NCI-H1105 treated with DMSO at 0.1 percent for 48 hours (cell line): ENCODE measurements around the gene LGALS1.
A peak's percentile ranks its signal among the peaks of the same experiment; 100 is the strongest.

Experiments used
- DNase-seq: peaks from one replicate; lab custom pipeline; 2025; lab: John Stamatoyannopoulos, UW

LGALS1 gene

DNA sequence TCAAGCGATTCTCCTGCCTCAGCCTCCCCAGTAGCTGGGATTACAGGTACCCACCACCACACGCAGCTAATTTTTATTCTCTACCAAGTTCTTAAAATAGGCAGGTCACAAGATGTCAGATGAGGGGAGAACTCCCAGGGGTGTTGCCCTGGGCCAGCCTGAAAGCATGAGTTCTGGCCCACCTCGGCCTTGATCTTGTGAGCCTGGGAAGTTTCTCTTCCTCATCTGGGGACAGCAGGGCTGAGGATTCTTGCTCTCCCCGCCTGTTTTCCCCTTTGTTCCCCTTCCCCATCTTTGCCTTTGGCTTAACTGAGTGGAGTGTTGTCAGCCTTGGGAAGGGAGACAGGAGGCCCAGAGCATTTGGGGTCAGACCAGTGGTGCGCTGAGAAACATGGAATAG is 13.4 kb upstream of the LGALS1 start:
- no peak for DNase-seq

DNA sequence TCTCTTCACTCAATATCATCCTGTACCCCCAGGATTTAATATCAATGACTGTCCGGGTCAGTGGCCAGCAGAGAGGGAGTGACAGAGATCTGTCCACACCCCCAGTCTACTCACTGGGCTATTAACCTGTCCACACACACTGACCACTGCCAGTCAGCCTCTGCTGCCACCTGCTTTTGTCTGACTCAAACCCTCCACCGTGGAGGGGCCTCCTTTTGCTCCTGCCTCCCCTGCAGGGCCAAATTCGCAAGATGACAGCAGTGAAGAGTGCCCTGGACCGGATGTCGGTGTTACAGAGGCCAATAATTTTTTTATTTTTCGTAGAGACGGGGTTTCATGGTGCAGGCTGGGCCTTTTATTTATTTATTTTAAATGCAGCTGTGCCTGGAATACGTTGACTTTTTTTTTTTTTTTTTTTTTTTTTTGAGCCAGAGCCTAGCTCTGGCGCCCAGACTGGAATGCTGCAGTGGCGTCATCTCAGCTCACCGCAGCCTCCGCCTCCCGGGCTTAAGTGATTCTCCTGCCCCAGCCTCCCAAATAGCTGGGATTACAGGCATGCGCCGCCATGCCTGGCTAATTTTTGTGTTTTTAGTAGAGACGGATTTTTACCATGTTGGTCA is 11.8 kb upstream of the LGALS1 start:
- DNase-seq: no peak

DNA sequence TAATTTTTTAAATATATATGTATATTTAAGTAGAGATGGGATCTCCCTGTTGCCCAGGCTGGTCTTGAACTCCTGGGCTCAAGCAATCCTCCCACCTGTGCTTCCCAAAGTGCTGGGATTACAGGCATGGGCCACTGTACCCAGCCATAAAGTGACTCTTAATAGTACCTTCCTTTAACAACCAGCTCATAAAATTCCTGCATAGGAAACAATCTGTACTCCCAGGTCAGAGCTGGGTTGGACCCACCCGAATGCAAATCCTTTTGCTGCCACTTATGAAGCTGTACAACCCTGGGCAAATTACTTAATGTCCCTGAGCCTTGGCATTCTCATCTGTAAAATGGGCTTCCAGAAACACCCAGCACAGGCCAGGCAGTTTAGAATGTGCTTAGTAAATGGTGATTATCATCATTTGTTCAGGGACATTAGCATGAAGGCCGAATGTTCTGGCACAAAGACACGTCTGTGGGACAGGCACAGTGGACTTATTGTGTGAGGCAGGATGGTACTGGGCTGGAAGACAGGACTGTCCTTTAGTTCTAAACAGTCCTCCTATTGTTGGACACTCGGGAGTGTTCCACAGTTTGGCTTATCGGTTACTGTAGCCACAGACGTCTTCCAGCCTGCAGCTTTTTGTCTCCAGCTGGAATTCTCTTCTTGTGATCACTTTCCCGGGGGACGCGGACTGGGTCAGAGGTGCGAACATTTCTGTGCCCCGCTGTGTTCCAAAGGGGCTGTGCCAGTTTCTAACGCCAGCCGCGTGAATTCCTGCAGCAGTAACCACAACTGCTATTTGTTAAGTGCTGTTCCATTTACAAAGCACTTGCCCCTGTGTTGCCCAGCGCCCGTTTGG is 11.0 kb upstream of the LGALS1 start:
- no peak for DNase-seq

DNA sequence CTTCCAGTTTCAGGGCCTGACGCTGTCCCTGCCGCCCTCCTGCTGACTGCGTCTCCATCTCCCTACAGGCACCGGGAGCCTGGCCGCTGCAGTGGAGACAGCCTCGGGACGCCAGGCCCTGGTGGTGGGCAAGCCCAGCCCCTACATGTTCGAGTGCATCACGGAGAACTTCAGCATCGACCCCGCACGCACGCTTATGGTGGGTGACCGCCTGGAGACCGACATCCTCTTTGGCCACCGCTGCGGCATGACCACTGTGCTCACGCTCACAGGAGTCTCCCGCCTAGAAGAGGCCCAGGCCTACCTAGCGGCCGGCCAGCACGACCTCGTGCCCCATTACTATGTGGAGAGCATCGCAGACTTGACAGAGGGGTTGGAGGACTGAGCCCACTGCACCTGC is 9.9 kb upstream of the LGALS1 start:
- no peak for DNase-seq

DNA sequence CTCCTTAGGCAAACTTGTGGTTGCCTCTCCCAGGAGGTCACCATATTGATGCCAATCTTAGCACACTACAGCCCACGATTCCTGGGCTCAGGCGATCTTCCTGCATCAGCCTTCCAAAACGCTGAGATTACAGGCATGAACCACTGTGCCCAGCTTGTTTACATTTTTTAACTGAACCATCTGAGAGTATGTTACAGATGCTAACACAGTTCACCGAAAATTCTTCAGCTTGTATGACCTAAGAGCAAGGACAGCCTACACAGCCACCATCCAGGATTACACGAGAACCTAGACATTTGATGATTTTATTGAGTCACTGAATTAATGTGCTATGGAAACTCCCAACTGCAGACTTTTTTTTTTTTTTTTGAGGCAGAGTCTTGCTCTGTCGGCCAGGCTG is 5.8 kb upstream of the LGALS1 start:
- no peak for DNase-seq

DNA sequence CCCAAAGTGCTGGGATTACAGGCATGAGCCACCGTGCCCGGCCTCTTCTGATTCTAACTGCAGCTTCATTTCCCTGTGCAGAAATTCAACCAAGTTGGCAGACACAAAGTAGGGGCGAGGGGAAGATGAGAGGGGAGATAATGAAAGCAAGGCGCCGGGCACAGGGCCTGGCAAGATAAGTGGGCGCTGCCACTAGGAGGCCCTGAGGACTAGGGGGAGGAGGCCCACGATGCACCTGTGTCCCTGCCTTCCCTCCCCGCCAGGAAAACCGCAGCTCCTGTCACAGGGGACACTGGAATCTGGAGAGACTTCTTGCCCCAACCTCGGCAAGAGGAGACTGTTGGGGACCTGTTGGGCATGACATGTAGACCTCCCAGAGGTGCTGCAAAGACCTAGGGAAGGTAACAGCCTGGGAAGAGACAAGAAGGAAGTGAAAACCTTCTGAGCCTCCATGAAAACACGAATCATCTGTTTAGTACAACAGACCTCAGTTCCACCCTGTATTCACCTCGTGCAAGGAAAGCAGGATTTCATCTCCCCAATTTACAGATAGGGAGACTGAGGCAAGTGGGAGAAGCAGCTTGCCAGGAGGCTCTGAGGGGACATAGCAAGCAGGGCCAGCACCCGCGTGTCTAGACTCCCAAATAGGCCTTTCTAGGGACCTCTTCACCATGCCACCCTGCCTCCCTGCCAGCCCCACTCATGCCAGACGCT is 3.1 kb upstream of the LGALS1 start:
- DNase-seq: no peak

DNA sequence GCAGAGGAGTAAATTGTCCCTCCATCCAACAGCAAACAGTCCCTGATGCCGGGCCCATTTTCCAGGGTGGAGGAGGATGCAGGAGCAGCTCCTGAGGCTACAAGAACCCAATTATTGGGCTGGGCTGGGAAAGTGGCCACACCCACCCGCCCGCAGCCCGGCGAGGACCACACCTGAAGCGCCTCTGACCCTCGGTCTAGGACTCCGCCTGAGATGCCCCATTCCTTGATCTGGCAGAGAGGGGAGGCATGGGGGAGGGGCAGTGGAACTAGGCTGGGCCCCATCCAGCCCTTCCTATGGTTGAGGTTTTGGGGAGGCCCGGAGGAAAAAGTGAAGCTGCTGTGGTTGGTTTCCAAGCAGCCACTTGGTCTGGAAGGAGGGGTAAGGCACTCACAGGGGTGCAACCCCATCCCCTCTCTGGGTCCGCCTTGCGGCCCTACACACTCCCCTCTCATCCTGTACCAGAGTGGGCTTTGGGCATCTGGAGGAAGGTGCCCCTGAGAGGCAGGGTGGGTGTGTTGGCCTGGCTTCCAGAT is 2.4 kb upstream of the LGALS1 start:
- no peak for DNase-seq

DNA sequence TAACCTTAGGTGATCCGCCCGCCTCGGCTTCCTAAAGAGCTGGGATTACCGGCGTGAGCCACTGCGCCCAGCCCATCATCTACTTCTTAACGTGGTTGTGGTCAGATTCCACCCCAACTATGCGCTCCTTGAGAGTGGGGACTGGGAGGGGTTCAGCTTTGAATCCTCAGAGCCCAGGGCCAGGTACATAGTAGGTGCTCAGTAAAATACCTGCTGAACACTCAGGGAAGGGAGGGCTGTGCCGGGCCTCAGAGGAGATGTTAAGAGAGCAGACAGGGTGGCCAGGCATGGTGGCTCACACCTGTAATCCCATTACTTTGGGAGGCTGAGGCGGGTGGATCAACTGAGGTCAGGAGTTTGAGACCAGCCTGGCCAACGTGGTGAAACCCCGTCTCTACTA is 1.2 kb upstream of the LGALS1 start:
- DNase-seq: no peak

DNA sequence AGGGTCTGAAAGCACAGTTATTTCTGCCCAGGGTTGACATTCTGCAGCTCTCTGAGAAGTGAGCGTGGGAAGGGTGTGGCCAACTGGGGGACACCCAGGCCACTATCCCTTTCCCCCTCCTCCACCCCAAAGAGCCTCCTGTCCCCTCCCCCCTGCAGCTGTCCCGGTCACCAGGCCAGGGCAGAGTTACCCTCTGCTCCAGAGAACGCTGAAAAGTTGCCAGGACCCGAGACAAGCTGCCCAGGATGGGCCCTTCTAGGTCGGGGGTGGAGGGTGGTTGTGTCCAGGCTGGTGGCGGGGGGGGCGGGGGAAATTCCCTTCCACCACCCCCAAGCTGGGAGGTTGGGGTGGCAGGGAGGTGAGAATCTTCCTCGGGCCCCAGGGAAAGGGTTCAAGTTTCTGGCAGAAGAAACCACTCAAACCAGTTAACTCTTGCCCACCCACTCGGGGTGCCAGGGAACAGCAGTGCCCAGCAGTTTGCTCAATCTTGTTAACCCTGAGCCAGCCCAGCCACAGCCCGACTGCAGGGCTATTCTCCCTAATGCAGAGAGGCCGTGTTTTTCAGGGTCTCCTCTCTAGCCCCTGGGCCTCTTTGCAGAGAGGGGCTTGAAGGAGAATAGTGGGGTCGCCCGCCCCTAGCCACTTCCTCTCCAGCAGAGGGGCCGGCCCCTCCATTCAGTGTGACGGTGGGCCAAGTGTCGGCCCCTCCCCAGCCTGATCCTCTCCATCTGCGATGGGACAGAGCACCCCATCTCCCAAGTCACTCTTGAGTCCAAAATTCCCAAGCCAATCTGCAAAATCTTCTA is 697 bp downstream of the LGALS1 start:
- no peak for DNase-seq

DNA sequence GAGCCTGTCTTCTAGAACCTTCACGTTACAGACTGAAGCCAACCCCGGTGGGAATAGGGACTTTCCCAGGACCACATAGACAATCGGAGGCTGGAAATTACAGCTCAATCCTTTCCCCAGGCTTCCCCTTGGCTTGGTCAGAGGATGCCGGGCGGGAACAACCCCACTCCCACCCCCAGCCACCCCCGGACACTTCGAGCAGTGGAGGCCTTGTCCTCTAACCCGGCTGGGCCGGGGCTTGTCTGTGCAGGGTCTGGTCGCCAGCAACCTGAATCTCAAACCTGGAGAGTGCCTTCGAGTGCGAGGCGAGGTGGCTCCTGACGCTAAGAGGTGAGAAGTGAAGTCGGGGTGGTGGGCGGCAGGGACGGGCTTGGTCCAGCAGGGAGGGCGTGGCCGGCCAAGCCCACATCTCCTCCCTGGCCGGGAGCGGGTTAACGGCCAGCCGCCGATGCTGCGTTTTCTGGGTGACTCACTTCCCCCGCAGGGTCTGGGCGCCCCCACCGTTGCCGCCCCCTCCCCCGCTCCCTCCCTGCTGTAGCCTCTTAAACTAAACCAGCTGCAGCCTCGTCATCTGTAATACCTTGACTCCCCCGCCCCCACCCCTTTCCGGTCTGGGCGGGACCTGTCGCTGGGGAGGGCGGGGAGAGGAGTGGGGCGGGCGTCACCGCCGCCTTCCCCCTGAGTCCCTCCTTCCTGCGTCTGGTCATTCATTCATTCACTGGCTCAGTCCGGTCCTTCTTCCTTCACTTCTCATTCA is 1.5 kb downstream of the LGALS1 start:
- no peak for DNase-seq

DNA sequence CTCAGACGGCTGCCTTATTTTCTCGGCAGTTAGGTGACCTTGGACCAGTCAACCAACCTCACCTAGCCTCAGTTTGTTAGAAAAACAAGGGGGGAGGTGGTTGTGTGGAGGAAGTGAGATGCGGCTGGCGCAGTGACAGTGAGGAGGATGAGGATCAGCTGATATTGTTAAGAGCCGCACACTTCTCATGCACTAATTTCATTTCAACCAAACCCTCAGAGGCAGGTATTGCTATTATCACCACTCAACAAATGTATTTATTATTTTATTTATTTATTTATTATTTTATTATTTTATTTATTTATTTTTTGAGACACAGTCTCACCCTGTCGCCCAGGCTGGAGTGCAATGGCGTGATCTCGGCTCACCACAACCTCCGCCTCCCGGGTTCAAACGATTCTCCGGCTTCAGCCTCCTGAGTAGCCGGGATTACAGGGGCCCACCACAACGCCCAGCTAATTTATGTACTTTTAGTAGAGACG is 2.1 kb downstream of the LGALS1 start:
- no peak for DNase-seq

DNA sequence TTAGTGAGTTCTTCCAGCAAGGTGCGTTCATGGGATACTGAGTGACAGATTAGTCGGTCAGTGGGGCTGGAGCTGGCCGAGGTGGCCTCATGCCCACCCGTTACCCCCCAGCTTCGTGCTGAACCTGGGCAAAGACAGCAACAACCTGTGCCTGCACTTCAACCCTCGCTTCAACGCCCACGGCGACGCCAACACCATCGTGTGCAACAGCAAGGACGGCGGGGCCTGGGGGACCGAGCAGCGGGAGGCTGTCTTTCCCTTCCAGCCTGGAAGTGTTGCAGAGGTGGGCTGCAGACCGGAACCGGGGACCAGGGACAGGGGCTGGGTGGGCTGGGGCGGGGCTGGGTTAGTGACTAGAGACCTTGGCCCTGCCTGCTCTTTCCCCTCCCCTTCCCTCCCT is 2.9 kb downstream of the LGALS1 start:
- DNase-seq: no peak

DNA sequence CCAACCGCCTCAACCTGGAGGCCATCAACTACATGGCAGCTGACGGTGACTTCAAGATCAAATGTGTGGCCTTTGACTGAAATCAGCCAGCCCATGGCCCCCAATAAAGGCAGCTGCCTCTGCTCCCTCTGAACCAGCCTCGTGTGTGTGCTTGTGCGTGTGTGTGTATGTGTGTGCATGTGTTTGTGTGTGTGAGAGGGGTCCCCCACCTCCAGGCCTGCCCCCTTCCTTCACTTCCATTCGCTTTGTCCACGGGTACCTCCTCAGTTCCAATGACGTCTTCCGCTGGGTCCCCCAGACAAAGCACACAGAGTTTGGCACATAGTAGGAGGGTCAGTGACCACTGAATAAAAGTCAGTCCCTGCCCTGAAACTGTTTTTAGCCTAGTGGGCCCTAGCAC is 4.2 kb downstream of the LGALS1 start:
- DNase-seq: no peak

DNA sequence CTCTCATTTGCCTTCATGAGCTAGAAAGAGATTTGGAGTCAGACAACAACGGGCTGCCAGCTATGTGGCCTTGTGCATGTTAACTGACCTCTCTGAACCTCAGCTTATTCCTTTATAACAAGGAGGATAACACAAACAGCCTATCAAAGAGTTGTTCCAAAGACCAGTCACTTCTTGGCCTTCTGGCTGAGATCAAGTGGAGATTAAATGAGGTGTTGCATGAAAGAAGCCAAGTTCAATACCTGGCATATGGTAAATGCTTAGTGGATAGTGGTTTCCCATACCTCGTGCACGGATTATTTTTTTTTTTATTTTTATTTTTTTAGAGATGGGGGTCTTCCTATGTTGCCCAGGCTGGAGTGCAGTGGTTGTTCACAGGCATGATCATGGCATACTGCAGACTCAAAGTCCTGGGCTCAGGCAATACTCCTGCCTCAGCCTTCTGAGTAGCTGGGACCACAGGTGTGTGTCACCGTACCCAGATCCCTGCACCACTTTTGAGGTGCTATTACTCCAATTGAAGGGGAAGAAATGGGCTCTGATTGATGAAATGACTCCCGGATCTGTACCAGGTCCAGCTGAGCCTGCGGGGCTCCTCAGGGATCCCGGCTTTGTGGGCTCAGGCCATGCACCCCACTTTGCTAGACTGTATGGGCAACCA is 4.9 kb downstream of the LGALS1 start:
- no peak for DNase-seq

DNA sequence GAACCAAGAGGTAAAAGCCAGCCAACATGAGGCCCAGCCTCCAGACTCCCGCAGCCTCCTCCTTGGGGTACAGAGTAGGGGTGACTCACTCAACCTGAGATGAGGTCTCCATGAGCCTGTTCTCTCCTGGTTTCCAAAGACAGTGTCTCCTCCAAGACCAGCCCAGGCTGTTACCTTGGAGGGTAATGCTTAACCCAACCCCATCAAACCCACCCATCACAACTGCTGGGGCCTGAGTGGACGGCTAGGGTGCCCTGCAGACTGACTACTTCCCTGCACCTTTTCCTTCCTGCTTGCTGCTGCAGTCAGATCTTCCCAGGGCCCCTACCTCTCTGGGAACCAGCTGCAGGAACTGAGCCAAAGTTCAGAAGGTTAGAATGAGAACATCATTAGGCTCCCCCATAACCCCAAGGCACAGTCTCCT is 5.6 kb downstream of the LGALS1 start:
- no peak for DNase-seq

DNA sequence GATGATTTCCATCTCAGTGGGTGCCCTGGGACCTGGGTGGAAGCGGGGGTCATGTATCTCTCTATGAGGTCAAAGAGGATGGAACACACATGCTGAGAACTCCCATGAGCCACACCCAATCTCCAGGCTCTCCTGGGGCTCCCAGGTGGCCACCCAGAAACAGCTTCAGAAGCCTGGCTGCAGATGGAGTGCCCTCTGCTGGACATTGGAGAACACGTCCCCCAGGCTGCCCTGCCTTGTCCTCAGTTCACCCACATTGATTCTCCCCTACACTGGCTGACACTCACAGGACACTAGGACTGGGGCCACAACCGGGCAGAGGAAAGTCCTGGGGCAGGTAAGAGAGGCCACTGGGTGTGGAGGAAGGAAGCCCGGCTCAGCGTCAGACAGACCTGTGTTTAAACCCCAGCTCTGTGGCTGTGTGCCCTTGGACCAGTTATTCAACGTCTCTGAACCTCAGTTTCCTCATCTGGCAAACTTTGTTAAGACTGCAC is 6.2 kb downstream of the LGALS1 start:
- DNase-seq: peak; percentile 26

DNA sequence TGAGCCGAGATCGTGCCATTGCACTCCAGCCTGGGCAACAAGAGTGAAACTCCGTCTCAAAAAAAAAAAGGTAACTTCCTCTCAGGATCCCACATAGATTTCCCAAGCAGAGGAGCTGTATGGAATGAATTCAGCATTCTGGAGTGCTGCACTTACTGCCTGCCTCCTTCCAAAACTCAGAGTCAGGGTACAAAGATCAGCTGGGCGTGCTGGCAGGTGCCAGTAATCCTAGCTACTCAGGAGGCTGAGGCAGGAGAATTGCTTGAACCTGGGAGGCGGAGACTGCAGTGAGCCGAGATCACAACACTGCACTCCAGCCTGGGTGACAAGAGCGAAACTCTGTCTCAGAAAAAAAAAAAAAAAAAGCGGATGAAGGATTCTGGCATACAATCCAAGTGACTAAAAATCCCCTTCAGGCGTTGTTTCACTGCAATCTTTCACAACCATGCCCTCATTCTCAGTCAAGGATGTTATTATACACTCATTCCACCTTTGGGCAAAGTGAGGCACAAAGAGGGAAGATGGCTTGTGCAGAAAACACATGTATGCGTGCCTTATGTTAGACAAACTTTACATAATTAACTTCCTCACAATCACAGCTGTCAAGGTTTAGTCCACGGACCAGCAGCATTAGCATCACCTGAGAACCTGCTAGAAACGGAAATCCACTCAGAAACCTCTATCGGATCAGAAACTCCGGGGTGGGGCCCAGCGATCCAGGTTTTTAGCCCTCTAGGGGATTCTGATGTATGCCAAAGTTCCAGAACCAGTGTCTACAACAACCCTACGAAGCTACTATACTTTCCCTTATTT is 9.6 kb downstream of the LGALS1 start:
- no peak for DNase-seq

DNA sequence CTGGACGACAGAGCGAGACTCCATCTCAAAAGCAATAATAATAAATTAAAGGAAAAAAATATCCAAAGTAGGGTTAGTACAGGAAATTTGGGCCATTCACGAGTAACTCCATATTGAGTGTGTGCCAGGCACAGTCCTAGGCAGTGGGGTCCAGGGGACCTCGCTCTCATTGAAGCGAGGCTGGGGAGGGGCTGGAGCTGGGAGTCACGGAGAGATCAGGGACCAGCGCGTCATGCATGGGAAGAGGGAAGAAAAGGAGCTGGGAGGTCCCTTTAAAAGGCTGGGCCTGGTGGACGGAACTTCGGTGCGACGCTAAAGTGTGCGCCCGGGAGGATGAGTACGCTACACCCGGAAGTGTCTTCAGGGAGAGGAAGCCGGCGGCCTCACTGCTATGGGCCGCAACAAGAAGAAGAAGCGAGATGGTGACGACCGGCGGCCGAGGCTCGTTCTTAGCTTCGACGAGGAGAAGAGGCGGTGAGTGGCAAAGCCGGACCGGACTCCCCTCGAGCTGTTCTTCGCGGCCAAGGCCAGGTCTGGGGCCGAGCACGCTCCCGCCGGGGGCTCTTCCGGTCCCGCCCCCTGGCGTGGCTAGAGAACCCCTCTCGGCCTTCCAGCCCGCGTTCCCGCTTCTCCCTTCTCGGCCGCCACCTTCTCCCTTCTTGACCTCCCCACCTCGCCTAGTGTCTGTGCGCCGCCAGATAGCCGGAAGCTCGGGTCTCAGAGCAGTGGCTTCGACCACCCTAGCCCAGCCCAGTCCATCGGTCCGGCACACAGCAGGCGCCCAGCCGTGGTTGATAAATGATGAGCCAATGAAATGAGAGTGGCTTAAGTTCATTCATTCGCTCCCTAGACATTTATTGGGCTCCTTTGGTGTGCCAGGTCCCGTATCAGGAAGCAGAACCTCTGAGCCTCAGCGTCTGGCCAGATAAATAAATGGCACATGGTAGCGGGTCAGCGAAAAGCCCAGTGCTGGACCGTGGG is 10.9 kb downstream of the LGALS1 start, which contains the start of gene NOL12:
Gene NOL12 (plus strand): TSS at position 342 of the 981 bp plus-strand sequence. CDS start 50 bp downstream, at position 392.
- peak; percentile 69 for DNase-seq
